ENCODE measurements around the gene FGFR2.

The FGFR2 gene

GRCh38 chr10:121618906-121619305 is 20.7 kb upstream of the FGFR2 start:
- ChIA-PET POLR2A (no interaction called here), CTCF (no interaction called here)
- DNase-seq (ENCODE audit: extremely low spot score), result no peak
- no peak for TF ChIP-seq CTCF (IDR thresholded peaks at IDR 0.05; ENCODE audit: control extremely low read depth, extremely low read depth, low read depth, missing control alignments)

- CTCF ChIA-PET, result no interaction called here
- POLR2A ChIA-PET, result no interaction called here
- no peak for DNase-seq (ENCODE audit: extremely low spot score)
- TF ChIP-seq CTCF (IDR thresholded peaks at IDR 0.05; ENCODE audit: control extremely low read depth, extremely low read depth, low read depth, missing control alignments), result no peak
These were observed 18.9 kb upstream of the FGFR2 start for GRCh38 chr10:121617176-121617575.

- no peak for TF ChIP-seq CTCF (IDR thresholded peaks at IDR 0.05; ENCODE audit: control extremely low read depth, extremely low read depth, low read depth, missing control alignments)
- POLR2A ChIA-PET, result no interaction called here
- DNase-seq (ENCODE audit: extremely low spot score), result no peak
- CTCF ChIA-PET, result no interaction called here
These were observed 18.0 kb upstream of the FGFR2 start for GRCh38 chr10:121616291-121616690.

GRCh38 chr10:121615836-121616235 is 17.6 kb upstream of the FGFR2 start:
- CTCF ChIA-PET, result no interaction called here

GRCh38 chr10:121615435-121615793 is 17.2 kb upstream of the FGFR2 start:
- CTCF ChIA-PET, result no interaction called here
- POLR2A ChIA-PET, result no interaction called here
- DNase-seq (ENCODE audit: extremely low spot score), result no peak
- no peak for TF ChIP-seq CTCF (IDR thresholded peaks at IDR 0.05; ENCODE audit: control extremely low read depth, extremely low read depth, low read depth, missing control alignments)

More at GRCh38 chr10:121615836-121616235, 17.6 kb upstream of the FGFR2 start:
- POLR2A ChIA-PET, result no interaction called here
- TF ChIP-seq CTCF (IDR thresholded peaks at IDR 0.05; ENCODE audit: control extremely low read depth, extremely low read depth, low read depth, missing control alignments), result no peak
- no peak for DNase-seq (ENCODE audit: extremely low spot score)

- POLR2A ChIA-PET, result no interaction called here
- no peak for DNase-seq (ENCODE audit: extremely low spot score)
- no peak for TF ChIP-seq CTCF (IDR thresholded peaks at IDR 0.05; ENCODE audit: control extremely low read depth, extremely low read depth, low read depth, missing control alignments)
- CTCF ChIA-PET, result no interaction called here
These were observed 16.6 kb upstream of the FGFR2 start for GRCh38 chr10:121614613-121615434.
